GM12878 (cell line): ENCODE data around the gene HMGCS1. TPM values are rescaled to one million over a fixed set of nuclear protein-coding genes. Genes with fewer than 3 reads are reported as not detected.

Source experiments
- ATAC-seq: fragments of 200-7000 bp; cut with Tn5 transposase; 3 replicates; pipeline ENCODE4 v1.9.1; 2020; ENCODE audit warnings: mild to moderate bottlenecking, moderate library complexity
- BruUV-seq: library from RNA; stranded (reverse); fragments of 400-500 nt; replicated peaks from 2 replicates; lab custom pipeline; 2021; lab: Mats Ljungman, UMichigan
- CTCF ChIA-PET: fragments of 300-600 bp; sonication (Branson Sonifier 250); formaldehyde crosslinking; extraction: SDS; loops from one replicate; lab custom pipeline; 2021; ENCODE audit warnings: inconsistent platforms; lab: Yijun Ruan, JAX
- POLR2A ChIA-PET: fragments of 350-600 bp; formaldehyde crosslinking; extraction: SDS; loops from one replicate; lab custom pipeline; 2021; ENCODE audit warnings: inconsistent platforms; lab: Charles Lee
- RAD21 ChIA-PET: fragments of 300-600 bp; sonication (Branson Sonifier 250); formaldehyde crosslinking; loops from one replicate; lab custom pipeline; 2023; ENCODE audit warnings: antibody characterized with exemption; ENCODE audit not compliant: unreplicated experiment; lab: Charles Lee
- SMC1A ChIA-PET: fragments of 300-600 bp; sonication (Branson Sonifier 250); formaldehyde crosslinking; loops from one replicate; lab custom pipeline; 2023; ENCODE audit not compliant: unreplicated experiment, uncharacterized antibody; lab: Charles Lee
- DNase-seq: peaks from one replicate; pipeline ENCODE4 v3.0.0-alpha.2; 2011; ENCODE audit warnings: low read depth, low spot score
- FAIRE-seq: peaks from 3 replicates; lab custom pipeline; 2011; peaks lifted over from hg19 to GRCh38; lab: Jason Lieb, UNC
- H2AFZ ChIP-seq: 2 replicates; pipeline ENCODE4 v1.6.0; 2011; ENCODE audit warnings: low read depth, low read length, control low read depth; ENCODE audit not compliant: control insufficient read depth
- H3K27ac ChIP-seq: 2 replicates; pipeline ENCODE4 v1.5.1; 2011; ENCODE audit warnings: control low read depth; ENCODE audit not compliant: control insufficient read depth, insufficient read depth
- H3K27me3 ChIP-seq, 2 experiments: replicated peaks in 1 of 2; 2 replicates each; pipeline versions ENCODE4 v1.6.0 to v1.6.1; 2011; ENCODE audit warnings: low read length in 1 of 2; ENCODE audit not compliant: control insufficient read depth in 2 of 2, insufficient read depth in 2 of 2
- H3K36me3 ChIP-seq, 2 experiments: 2 replicates each; pipeline ENCODE4 v1.5.1; 2011; ENCODE audit warnings: low read length in 1 of 2; ENCODE audit not compliant: control insufficient read depth in 2 of 2, insufficient read depth in 2 of 2
- H3K4me1 ChIP-seq: 2 replicates; pipeline ENCODE4 v1.6.1; 2011; ENCODE audit warnings: mild to moderate bottlenecking, low read length, moderate library complexity, mixed read lengths; ENCODE audit not compliant: control insufficient read depth, insufficient read depth
- H3K4me2 ChIP-seq: 2 replicates; pipeline ENCODE4 v1.6.0; 2011; ENCODE audit warnings: control low read depth; ENCODE audit not compliant: control insufficient read depth, insufficient read depth
- H3K4me3 ChIP-seq: fragments of 200-600 bp; sonication (generic); 2 replicates; pipeline ENCODE4 v1.5.1; 2016
- H3K79me2 ChIP-seq: 2 replicates; pipeline ENCODE4 v1.6.0; 2011; ENCODE audit warnings: low read length; ENCODE audit not compliant: control insufficient read depth, insufficient read depth
- H3K9ac ChIP-seq: 2 replicates; pipeline ENCODE4 v1.8.0; 2011; ENCODE audit warnings: low read length, control low read depth, mixed read lengths; ENCODE audit not compliant: control insufficient read depth, insufficient read depth
- H3K9me3 ChIP-seq: replicated peaks from 3 replicates; pipeline ENCODE4 v1.5.1; 2011; ENCODE audit warnings: mild to moderate bottlenecking, low read length; ENCODE audit not compliant: control insufficient read depth, insufficient read depth
- H4K20me1 ChIP-seq: 2 replicates; pipeline ENCODE4 v1.6.0; 2011; ENCODE audit not compliant: control insufficient read depth, insufficient read depth
- KDM1A ChIP-seq: fragments of 200-600 bp; sonication (generic); IDR thresholded peaks from 2 replicates; pipeline ENCODE4 v1.6.1; 2016; ENCODE audit warnings: borderline replicate concordance
- MAX ChIP-seq: IDR thresholded peaks from 2 replicates; pipeline ENCODE4 v1.6.1; 2012; ENCODE audit warnings: low read depth, low read length, improper control_type of control experiment
- ZNF592 ChIP-seq: fragments of 450-650 bp; IDR thresholded peaks from 2 replicates; pipeline ENCODE4 v1.6.1; 2017; ENCODE audit warnings: mild to moderate bottlenecking, moderate library complexity
- WGBS: methylation state at CpG from one replicate; pipeline ENCODE4 v1.1.6; 2016; ENCODE audit warnings: low lambda C conversion rate; ENCODE audit not compliant: insufficient replicate concordance, insufficient coverage; ENCODE audit errors: missing lambda C conversion rate; 5-methylcytosine and 5-hydroxymethylcytosine counted together
- in situ Hi-C: fragments of 300-500 bp; cut with MboI; formaldehyde crosslinking; loops from 9 replicates; pipeline ENCODE4 v1.14.3; 2018; ENCODE audit warnings: mixed read lengths
- intact Hi-C: fragments of 100-400 bp; cut with micrococcal nuclease; formaldehyde crosslinking; loops from one replicate; pipeline ENCODE4 v1.14.2; 2022; ENCODE audit not compliant: unreplicated experiment
- polyA plus RNA-seq, 11 experiments: library from polyadenylated mRNA; depleted of rRNA in 4 of 11; unstranded in 6 of 11; stranded (reverse) in 5 of 11; fragments of >200 nt; fragmentation: Nextera tagmentation in 4 of 11; fragmentation: Illumina TruSeq in 1 of 11; extraction: Ambion mirVana in 4 of 11; extraction: Trizol in 1 of 11; gene quantifications; 1 replicate in 1 of 11; 2 replicates in 10 of 11; pipeline versions ENCODE4 v1.2.1 to v1.2.3, GENCODE V29; 2011 to 2016; ENCODE audit warnings: inconsistent platforms in 2 of 11, missing spikeins in 2 of 11, low read depth in 1 of 11
- total RNA-seq, 4 experiments: library from RNA; depleted of rRNA in 3 of 4; stranded (reverse); fragments of >200 nt in 3 of 4; fragmentation: Illumina TruSeq in 1 of 4; extraction: Trizol in 1 of 4; gene quantifications; 2 replicates each; pipeline versions ENCODE4 v1.2.1 to v1.2.3, GENCODE V29; 2013 to 2021
- TF ChIP-seq, protein P1 (sequence below): fragments of 450-650 bp; IDR thresholded peaks from 2 replicates; pipeline ENCODE4 v1.6.1; 2016; ENCODE audit warnings: mild to moderate bottlenecking
- TF ChIP-seq, protein P2 (sequence below): IDR thresholded peaks from 2 replicates; pipeline ENCODE4 v1.6.1; 2011; ENCODE audit warnings: low read depth, low read length, improper control_type of control experiment, borderline replicate concordance

HMGCS1 gene
- total and polyA plus RNA-seq, 10 of the 15 experiments (the other 5 are each of a cell fraction or from before 2014, with no cell fraction given): 24.0 to 193 (median 108) TPM

DNA sequence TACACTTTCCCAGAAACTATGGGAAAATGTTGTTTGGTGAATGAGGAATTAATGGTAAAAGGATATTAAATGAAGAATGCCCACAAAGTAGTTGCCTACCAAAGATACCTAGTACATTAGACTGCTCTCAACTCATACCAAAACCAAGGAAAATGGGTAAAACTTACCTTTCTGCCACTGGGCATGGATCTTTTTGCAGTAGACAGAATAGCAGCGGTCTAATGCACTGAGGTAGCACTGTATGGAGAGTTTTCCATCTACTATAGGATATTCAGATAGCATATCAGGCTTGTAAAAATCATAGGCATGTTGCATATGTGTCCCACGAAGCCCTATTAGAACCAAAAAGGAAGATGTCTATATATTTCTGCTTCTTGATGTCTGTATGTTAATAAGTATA, 16.4 kb downstream of the HMGCS1 start:
- no TSS peak for BruUV-seq
- FAIRE-seq (no peak), DNase-seq (no peak), ATAC-seq (no peak)
- no peaks in the 10 kb centered on the region for H3K27me3 ChIP-seq
- no peaks in the 10 kb centered on the region for H4K20me1 ChIP-seq
- POLR2A ChIA-PET: no interaction called here
- SMC1A ChIA-PET: no interaction called here
- H3K4me2 ChIP-seq: no peak overlapping the region
- no peaks in the 10 kb centered on the region for H3K9me3 ChIP-seq
- H3K27ac ChIP-seq: no peak overlapping the region
- peaks cover 26% of the 10 kb centered on the region for H3K79me2 ChIP-seq
- H2AFZ ChIP-seq: no peak overlapping the region
- H3K9ac ChIP-seq: no peak overlapping the region
- H3K4me3 ChIP-seq: no peak overlapping the region
- WGBS: 97% methylated on average over 2 of the region's 2 CpGs
- CTCF ChIA-PET: no interaction called here
- TF ChIP-seq, protein P1, sequence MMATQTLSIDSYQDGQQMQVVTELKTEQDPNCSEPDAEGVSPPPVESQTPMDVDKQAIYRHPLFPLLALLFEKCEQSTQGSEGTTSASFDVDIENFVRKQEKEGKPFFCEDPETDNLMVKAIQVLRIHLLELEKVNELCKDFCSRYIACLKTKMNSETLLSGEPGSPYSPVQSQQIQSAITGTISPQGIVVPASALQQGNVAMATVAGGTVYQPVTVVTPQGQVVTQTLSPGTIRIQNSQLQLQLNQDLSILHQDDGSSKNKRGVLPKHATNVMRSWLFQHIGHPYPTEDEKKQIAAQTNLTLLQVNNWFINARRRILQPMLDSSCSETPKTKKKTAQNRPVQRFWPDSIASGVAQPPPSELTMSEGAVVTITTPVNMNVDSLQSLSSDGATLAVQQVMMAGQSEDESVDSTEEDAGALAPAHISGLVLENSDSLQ: no peak
- TF ChIP-seq ZNF592 (no peak), MAX (no peak), KDM1A (no peak)
- TF ChIP-seq, protein P2, sequence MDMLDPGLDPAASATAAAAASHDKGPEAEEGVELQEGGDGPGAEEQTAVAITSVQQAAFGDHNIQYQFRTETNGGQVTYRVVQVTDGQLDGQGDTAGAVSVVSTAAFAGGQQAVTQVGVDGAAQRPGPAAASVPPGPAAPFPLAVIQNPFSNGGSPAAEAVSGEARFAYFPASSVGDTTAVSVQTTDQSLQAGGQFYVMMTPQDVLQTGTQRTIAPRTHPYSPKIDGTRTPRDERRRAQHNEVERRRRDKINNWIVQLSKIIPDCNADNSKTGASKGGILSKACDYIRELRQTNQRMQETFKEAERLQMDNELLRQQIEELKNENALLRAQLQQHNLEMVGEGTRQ: no peak
- intact Hi-C loops (no loop called here), in situ Hi-C loops (no loop called here)
- H3K4me1 ChIP-seq: no peaks in the 10 kb centered on the region
- peaks cover 2 to 44% of the 10 kb centered on the region in 2 experiments for H3K36me3 ChIP-seq
- RAD21 ChIA-PET: no interaction called here
